Lower lobe of right lung (tissue), 2 donors: ENCODE data around the gene CFAP91. TPM values are rescaled to one million over a fixed set of nuclear protein-coding genes. Genes with fewer than 3 reads are reported as not detected.

Experiments
- ATAC-seq, 2 donors: fragments of 200-7000 bp; cut with Tn5 transposase; one replicate each; pipeline ENCODE4 v1.9.1; 2020 to 2022; ENCODE audit warnings: mild to moderate bottlenecking in 2 of 2, moderate library complexity in 2 of 2
- DNase-seq: peaks from one replicate; pipeline ENCODE4 v3.0.0-alpha.2; 2020
- H3K27ac ChIP-seq: fragments of 200-600 bp; one replicate; pipeline ENCODE4 v1.8.0; 2022
- H3K27me3 ChIP-seq: fragments of 200-600 bp; one replicate; pipeline ENCODE4 v1.8.0; 2022; ENCODE audit warnings: low read depth
- H3K36me3 ChIP-seq: fragments of 200-600 bp; one replicate; pipeline ENCODE4 v1.8.0; 2022; ENCODE audit warnings: mild to moderate bottlenecking
- H3K4me1 ChIP-seq: fragments of 200-600 bp; one replicate; pipeline ENCODE4 v1.8.0; 2022
- H3K4me3 ChIP-seq: fragments of 200-600 bp; one replicate; pipeline ENCODE4 v1.8.0; 2022; ENCODE audit warnings: mild to moderate bottlenecking
- H3K9me3 ChIP-seq: fragments of 200-600 bp; one replicate; pipeline ENCODE4 v1.8.0; 2022
- intact Hi-C: fragments of 100-400 bp; cut with DNase I; formaldehyde crosslinking; loops from one replicate; pipeline ENCODE4 v1.11.0; 2022
- total RNA-seq: library from RNA; stranded (reverse); fragmentation: NEBNext Ultra II Directional; extraction: Animal tissue kit (Norgen Biotek cat#: 25700); gene quantifications from one replicate; pipeline ENCODE4 v1.2.1, GENCODE V29; 2021
- TF ChIP-seq, protein P1 (sequence below): fragments of 200-600 bp; IDR thresholded peaks from one replicate; pipeline ENCODE4 v1.8.0; 2022; ENCODE audit warnings: antibody characterized with exemption, mild to moderate bottlenecking
- donor health status: DM: no; HTN: yes; CAD: no; lungs with severe emphysema.

CFAP91 gene
- total RNA-seq, 1 donor from 2014 or later: 9.0 TPM

DNA sequence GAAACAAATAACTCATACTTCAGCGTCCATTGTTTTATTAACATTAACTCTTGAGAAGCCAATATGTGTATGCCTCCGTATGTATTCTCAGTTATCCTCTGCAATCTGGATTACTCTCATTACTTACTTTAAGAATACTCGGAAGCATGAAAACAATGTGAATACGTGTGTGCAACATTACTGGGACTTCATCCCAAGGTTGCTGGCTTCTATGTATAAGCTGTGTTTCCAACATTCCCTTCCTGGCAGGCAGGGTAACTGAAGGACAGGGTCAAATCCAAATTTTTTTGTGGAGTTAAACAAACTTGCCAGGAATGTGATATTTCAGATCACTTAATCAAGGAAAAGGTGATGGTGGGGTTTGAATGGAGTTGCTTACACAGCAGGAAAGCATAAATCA, 44.5 kb downstream of the CFAP91 start:
- H3K4me3 ChIP-seq: no peak overlapping the region
- no peaks in the 10 kb centered on the region for H3K36me3 ChIP-seq
- intact Hi-C loops: no loop called here
- ATAC-seq (no peak), DNase-seq (no peak)
- TF ChIP-seq, protein P1, sequence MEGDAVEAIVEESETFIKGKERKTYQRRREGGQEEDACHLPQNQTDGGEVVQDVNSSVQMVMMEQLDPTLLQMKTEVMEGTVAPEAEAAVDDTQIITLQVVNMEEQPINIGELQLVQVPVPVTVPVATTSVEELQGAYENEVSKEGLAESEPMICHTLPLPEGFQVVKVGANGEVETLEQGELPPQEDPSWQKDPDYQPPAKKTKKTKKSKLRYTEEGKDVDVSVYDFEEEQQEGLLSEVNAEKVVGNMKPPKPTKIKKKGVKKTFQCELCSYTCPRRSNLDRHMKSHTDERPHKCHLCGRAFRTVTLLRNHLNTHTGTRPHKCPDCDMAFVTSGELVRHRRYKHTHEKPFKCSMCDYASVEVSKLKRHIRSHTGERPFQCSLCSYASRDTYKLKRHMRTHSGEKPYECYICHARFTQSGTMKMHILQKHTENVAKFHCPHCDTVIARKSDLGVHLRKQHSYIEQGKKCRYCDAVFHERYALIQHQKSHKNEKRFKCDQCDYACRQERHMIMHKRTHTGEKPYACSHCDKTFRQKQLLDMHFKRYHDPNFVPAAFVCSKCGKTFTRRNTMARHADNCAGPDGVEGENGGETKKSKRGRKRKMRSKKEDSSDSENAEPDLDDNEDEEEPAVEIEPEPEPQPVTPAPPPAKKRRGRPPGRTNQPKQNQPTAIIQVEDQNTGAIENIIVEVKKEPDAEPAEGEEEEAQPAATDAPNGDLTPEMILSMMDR: no peak
- no peak overlapping the region for H3K27ac ChIP-seq
- H3K27me3 ChIP-seq: no peaks in the 10 kb centered on the region
- no peaks in the 10 kb centered on the region for H3K9me3 ChIP-seq
- no peaks in the 10 kb centered on the region for H3K4me1 ChIP-seq

DNA sequence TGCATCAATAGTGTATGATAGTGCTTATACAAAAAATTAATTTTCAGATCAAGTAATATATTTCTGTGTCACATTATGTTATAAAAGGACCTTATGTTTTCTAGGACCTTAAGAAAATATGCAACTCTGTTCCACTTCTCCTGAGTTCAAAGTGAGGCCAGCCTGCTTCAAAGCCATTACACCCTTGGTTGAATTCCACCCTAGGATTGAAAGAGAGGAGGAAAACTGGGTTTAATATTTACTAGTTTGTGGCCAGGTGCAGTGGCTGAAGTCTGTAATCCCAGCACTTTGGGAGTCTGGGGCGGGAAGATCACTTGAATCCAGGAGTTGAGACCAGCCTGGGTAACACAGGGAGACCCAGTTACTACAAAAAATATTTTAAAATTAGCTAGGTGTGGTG, 46.2 kb downstream of the CFAP91 start:
- no peaks in the 10 kb centered on the region for H3K36me3 ChIP-seq
- DNase-seq: no peak
- no peak overlapping the region for H3K27ac ChIP-seq
- no peak for ATAC-seq
- no peak overlapping the region for H3K4me3 ChIP-seq
- no peaks in the 10 kb centered on the region for H3K9me3 ChIP-seq
- no peaks in the 10 kb centered on the region for H3K27me3 ChIP-seq
- intact Hi-C loops: no loop called here
- no peaks in the 10 kb centered on the region for H3K4me1 ChIP-seq
- TF ChIP-seq, protein P1: no peak

DNA sequence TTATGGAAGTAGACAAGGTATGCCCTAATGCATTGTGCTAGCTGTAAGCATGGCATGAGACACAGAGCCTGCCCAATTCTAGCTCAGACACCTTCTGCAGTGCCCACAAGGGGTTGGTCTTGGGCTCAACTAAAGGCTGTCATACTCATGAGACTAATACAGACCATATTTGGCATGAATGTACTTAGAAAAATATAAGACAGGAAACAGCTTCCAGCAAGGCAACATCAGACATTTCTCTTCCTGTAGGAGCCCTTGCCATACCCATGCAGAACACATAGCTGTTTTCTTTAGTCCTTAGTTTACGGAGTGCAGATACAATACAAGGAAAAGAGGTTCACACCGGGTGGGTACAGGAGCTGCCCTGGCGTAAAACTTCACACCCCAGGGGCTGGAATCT, 48.6 kb downstream of the CFAP91 start:
- Histone ChIP-seq H3K27me3 (no peaks in the 10 kb centered on the region), H3K9me3 (no peaks in the 10 kb centered on the region), H3K4me3 (no peak overlapping the region), H3K4me1 (no peaks in the 10 kb centered on the region), H3K27ac (no peak overlapping the region), H3K36me3 (no peaks in the 10 kb centered on the region)
- no peak for DNase-seq
- no peak for ATAC-seq
- intact Hi-C loops: no loop called here
- TF ChIP-seq, protein P1: no peak

Other genes with a start within 250 kb of the CFAP91 start
- 37.9 TPM for gene TMEM39A, start 239.4 kb upstream of the CFAP91 start, total RNA-seq
- 15.0 TPM for gene POGLUT1, start 234.1 kb upstream of the CFAP91 start, total RNA-seq
- 99.4 TPM for gene TIMMDC1, start 204.5 kb upstream of the CFAP91 start, total RNA-seq
- gene CD80, start 143.4 kb upstream of the CFAP91 start, total RNA-seq: 8.6 TPM
- 32.0 TPM for gene ADPRH, start 123.5 kb upstream of the CFAP91 start, total RNA-seq
- 13.1 TPM for gene PLA1A, start 105.1 kb upstream of the CFAP91 start, total RNA-seq
- 1.5 TPM for gene POPDC2, start 42.4 kb upstream of the CFAP91 start, total RNA-seq
- gene COX17, start 25.6 kb upstream of the CFAP91 start, total RNA-seq: 54.4 TPM
- gene NR1I2, start 79.1 kb downstream of the CFAP91 start, total RNA-seq: 0.21 TPM